NOMO-1 treated with dmso at 0.1 percent for 144 hours (cell line): Measurements from ENCODE around the gene WWC2.
"Not testable (repeated sequence)": the region's sequence is repeated elsewhere in the genome, so short reads cannot be mapped to it uniquely, and the experiment has no call there.

Experiments used
- DNase-seq: peaks from one replicate; lab custom pipeline; 2025; ENCODE audit not compliant: unreplicated experiment; lab: John Stamatoyannopoulos, UW

WWC2 gene

GRCh38 chr4:183171484-183172267 lies 72.6 kb downstream of the WWC2 start:
- no peak for DNase-seq

- no peak for DNase-seq
These were observed 73.8 kb downstream of the WWC2 start for GRCh38 chr4:183172881-183173280.

GRCh38 chr4:183173580-183174526 lies 74.8 kb downstream of the WWC2 start:
- no peak for DNase-seq

- DNase-seq: no peak
These were observed 76.7 kb downstream of the WWC2 start for GRCh38 chr4:183175631-183176232.

- no peak for DNase-seq
These were observed 77.9 kb downstream of the WWC2 start for GRCh38 chr4:183177001-183177400.

DNA sequence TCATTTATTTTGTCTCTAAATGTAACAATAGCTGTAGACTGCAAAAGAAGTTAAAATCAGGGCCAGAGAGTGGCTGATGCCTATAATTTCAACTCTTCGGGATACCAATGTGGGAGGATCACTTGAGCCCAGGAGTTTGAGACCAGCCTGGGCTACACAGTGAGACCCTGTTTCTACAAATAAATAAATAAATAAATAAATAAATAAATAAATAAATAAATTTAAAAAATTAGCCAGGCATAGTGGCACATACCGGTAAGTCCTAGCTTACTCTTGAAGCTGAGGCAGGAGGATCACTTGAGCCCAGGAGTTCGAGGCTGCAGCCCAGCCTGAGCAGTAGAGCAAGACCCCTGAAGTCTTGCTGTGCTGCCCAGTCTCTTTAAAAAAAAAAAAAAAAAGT lies 79.1 kb downstream of the WWC2 start:
- DNase-seq: no peak

DNA sequence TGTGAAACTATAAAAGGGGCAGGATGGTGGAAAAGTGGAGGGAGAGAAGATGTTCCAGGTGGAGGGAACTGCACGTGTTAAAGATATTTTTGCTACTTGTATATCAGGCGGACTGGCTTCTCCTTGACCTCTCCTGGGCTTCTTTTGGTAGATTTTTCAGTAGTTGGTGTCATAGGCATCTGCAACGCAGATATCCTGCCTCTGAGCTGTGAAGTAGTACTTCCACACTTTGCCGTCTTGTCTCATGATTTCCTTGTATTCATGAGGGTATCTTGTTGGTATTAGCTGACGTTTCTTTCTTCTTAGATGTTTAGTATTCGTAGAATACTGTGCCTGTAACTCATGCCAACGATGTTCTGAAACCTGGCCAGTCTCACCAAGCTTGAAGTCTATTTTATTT lies 81.0 kb downstream of the WWC2 start:
- DNase-seq: no peak

DNA sequence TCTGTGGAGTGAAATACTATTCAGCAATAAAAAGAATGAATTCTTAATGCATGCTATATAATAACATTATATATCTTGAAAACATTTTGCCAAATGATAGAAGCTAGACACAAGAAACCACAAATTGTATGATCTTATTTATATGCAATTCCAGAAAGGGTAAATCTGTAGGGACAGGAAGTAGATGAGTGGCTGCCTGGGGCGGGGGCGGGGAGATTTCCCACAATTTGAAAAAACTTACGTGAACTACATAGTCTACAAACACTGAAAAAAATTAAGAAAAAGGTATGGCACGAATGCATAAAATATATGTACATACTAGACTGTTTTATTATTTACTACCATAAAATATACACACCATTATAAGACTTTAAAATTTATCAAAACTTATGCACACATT lies 81.6 kb downstream of the WWC2 start:
- DNase-seq: no peak

- no peak for DNase-seq
These were observed 82.0 kb downstream of the WWC2 start for GRCh38 chr4:183181081-183181480.

GRCh38 chr4:183182873-183183725 lies 84.0 kb downstream of the WWC2 start:
- DNase-seq: peak; percentile 84

DNA sequence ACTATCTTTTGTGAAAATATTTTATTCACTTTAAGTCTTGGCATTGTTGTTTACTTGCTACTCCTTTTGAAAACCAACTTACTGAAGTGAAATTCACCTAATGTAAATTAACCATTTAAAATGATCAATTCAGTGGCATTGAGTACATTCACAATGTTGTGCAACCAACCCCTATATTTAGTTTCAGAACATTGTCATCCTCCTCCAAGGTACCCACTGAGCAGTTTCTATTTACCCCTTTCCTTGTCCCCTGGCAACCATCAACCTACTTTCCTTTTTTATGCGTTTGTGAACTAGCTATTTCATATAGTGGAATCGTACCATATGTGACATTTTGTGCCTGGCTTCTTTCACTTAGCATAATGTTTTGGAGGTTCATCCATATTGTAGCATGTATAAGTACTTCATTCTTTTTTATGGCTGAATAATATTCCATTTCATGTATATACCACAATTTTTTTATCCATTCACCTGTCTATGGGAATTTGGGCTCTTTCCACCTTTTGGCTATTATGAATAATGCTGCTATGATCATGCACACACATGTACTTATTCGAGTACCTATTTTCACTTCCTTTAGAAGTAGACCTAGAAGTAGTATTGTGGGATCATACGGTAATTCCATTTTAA lies 85.0 kb downstream of the WWC2 start:
- DNase-seq: no peak

DNA sequence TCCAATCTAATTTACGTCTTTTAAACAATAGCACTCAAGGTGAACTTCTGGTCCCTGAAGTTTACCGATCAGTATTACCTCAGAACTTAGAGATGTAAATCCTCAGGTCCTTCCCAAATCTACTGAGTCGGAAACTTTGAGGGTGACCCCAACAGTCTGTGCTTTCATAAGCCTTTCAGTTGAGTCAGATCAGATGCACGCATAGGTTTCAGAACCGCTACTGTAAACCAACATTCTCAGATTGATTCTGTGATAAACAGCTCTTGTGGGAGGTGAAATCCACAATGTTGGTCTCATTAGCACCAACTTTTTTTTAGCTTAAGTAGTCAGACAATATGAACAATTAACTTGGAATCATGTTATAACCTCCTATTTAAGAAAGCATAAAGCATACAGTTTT lies 86.0 kb downstream of the WWC2 start:
- no peak for DNase-seq

DNA sequence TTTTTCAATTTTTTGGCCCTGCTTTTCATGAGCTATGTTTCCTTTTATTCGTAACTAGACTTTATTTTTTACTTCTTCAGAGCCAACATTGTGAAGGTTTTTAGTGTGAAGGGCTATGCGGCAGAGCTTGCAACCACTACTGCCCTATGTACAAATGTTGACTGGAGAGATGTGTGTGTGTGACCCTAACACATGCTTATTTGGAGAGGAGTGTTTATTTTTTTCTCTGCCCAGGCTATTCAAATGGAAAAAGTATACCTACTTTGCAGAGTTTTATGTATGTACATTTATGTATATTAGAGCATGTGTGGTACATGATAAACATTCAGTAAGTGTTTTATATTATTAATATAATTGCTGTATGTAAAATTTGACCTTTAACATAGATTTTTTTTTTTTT lies 86.5 kb downstream of the WWC2 start:
- no peak for DNase-seq

GRCh38 chr4:183186813-183187212 lies 87.8 kb downstream of the WWC2 start:
- DNase-seq: no peak

- no peak for DNase-seq
These were observed 92.0 kb downstream of the WWC2 start for GRCh38 chr4:183190900-183191527.

- DNase-seq: no peak
These were observed 92.6 kb downstream of the WWC2 start for GRCh38 chr4:183191630-183192029.

GRCh38 chr4:183192571-183192970 lies 93.5 kb downstream of the WWC2 start:
- no peak for DNase-seq

GRCh38 chr4:183193730-183194338 lies 94.8 kb downstream of the WWC2 start:
- not testable (repeated sequence) for DNase-seq

GRCh38 chr4:183195534-183195933 lies 96.5 kb downstream of the WWC2 start:
- DNase-seq: no peak
